Peyer's patch (tissue), 4 donors: Measurements from ENCODE around the gene CST4. TPM values are rescaled to one million over a fixed set of nuclear protein-coding genes. Genes with fewer than 3 reads are reported as not detected.
"Not testable (repeated sequence)": the region's sequence is repeated elsewhere in the genome, so short reads cannot be mapped to it uniquely, and the experiment has no call there.

Experiments used
- DNase-seq, 3 donors: peaks; one replicate each; pipeline ENCODE4 v3.0.0-alpha.2; 2017 to 2019
- H3K27ac ChIP-seq, 4 donors: fragments of 200-600 bp; sonication (generic); one replicate each; pipeline ENCODE4 v1.5.1; 2016 to 2019
- H3K27me3 ChIP-seq, 2 donors: fragments of 200-600 bp; sonication (generic); one replicate each; pipeline ENCODE4 v1.5.1; 2019
- H3K36me3 ChIP-seq, 3 donors: fragments of 200-600 bp; sonication (generic); one replicate each; pipeline ENCODE4 v1.5.1; 2016 to 2019
- H3K4me1 ChIP-seq, 4 donors: fragments of 200-600 bp; sonication (generic); one replicate each; pipeline ENCODE4 v1.5.1; 2016 to 2019
- H3K4me3 ChIP-seq, 4 donors: fragments of 200-600 bp; sonication (generic); 1 replicate in 3 of 4; 2 replicates in 1 of 4; pipeline ENCODE4 v1.5.1; 2016 to 2019; ENCODE audit warnings: mild to moderate bottlenecking in 1 of 4
- H3K9me3 ChIP-seq, 4 donors: fragments of 200-600 bp; sonication (generic); one replicate each; pipeline ENCODE4 v1.5.1; 2016 to 2019; ENCODE audit warnings: mild to moderate bottlenecking in 1 of 4
- CTCF ChIP-seq, 6 experiments: fragments of 450-650 bp in 4 of 6; fragments of 200-600 bp in 2 of 6; sonication (generic) in 1 of 6; IDR thresholded peaks; one replicate each; pipeline ENCODE4 v1.5.1; 2017 to 2019; ENCODE audit warnings: antibody characterized with exemption in 6 of 6, mild to moderate bottlenecking in 3 of 6, moderate library complexity in 1 of 6
- POLR2A ChIP-seq, 2 donors: fragments of 450-650 bp; IDR thresholded peaks; one replicate each; pipeline ENCODE4 v1.5.1; 2017; ENCODE audit warnings: antibody characterized with exemption in 2 of 2, mild to moderate bottlenecking in 2 of 2, moderate library complexity in 2 of 2
- total RNA-seq, 4 donors: library from RNA; depleted of rRNA; stranded (reverse); fragments of >200 nt; gene quantifications; one replicate each; pipeline ENCODE4 v1.1.0, GENCODE V29; 2016

The CST4 gene
- total RNA-seq, 4 donors from 2014 or later: not detected

- H3K27me3 ChIP-seq: no peaks in the 10 kb centered on the region
- no peaks in the 10 kb centered on the region for H3K36me3 ChIP-seq
- no peak overlapping the region for H3K27ac ChIP-seq
- no peaks in the 10 kb centered on the region for H3K4me1 ChIP-seq
- H3K4me3 ChIP-seq: no peak overlapping the region
- no peak for DNase-seq
- TF ChIP-seq CTCF (IDR thresholded peaks at IDR 0.05): no peak
- H3K9me3 ChIP-seq: no peaks in the 10 kb centered on the region
These were observed 33.1 kb upstream of the CST4 start for GRCh38 chr20:23721962-23722361.

- not testable (repeated sequence) for H3K4me3 ChIP-seq, H3K36me3 ChIP-seq, H3K27me3 ChIP-seq, H3K9me3 ChIP-seq, H3K4me1 ChIP-seq, DNase-seq, H3K27ac ChIP-seq
These were observed 30.5 kb upstream of the CST4 start for GRCh38 chr20:23719351-23719750.

DNA sequence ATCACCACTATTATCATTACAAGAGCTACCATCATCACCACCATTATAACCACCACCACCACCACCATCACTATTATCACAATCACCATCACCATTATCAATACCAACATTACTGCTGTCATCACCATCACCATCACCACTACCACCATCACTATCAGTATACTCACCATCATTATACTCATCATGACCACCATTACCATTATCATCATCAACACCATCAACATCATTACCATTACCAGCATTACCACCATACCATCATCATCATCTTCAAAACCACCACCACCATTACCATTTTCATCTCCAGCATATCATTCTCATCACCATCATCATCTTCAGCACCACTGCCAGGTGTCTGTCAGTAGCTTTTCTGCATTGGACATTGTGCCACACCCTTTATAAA lies 22.9 kb upstream of the CST4 start:
- not testable (repeated sequence) for DNase-seq

GRCh38 chr20:23710771-23711170 lies 21.9 kb upstream of the CST4 start:
- no peaks in the 10 kb centered on the region for H3K4me1 ChIP-seq
- H3K27me3 ChIP-seq: no peaks in the 10 kb centered on the region
- TF ChIP-seq POLR2A (IDR thresholded peaks at IDR 0.05): no peak
- TF ChIP-seq CTCF (IDR thresholded peaks at IDR 0.05): no peak
- H3K27ac ChIP-seq: no peak overlapping the region
- H3K36me3 ChIP-seq: no peaks in the 10 kb centered on the region
- no peak overlapping the region for H3K4me3 ChIP-seq
- no peaks in the 10 kb centered on the region for H3K9me3 ChIP-seq
- DNase-seq: no peak

More for the DNA sequence above, 22.9 kb upstream of the CST4 start:
- H3K9me3 ChIP-seq, H3K4me3 ChIP-seq, H3K27ac ChIP-seq, H3K4me1 ChIP-seq, H3K27me3 ChIP-seq, H3K36me3 ChIP-seq: not testable (repeated sequence)

- Histone ChIP-seq H3K4me1 (no peaks in the 10 kb centered on the region), H3K27ac (no peak overlapping the region), H3K27me3 (no peaks in the 10 kb centered on the region), H3K9me3 (no peaks in the 10 kb centered on the region), H3K4me3 (no peak overlapping the region), H3K36me3 (no peaks in the 10 kb centered on the region)
- TF ChIP-seq CTCF (IDR thresholded peaks at IDR 0.05) (no peak), POLR2A (IDR thresholded peaks at IDR 0.05) (no peak)
- DNase-seq: no peak
These were observed 17.1 kb upstream of the CST4 start for GRCh38 chr20:23705895-23706294.

DNA sequence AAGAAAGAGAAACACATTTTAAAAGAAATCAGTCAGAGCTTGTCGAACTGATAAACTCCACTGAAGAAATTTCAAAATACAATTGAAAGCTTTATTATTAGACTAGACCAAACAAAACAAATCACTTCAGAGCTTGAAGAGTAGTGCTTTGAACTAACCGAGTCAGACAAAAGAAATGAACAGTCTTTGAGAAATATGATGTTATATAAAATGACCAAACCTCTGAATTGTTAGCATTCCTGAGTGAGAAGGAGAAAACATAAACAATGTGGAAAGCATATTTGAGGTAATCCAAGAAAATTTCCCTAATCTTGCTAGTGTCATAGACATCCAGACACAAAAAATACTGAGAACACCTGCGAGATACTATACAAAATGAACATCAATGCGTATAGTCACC lies 13.2 kb upstream of the CST4 start:
- no peak overlapping the region for H3K27ac ChIP-seq
- no peaks in the 10 kb centered on the region for H3K27me3 ChIP-seq
- no peaks in the 10 kb centered on the region for H3K9me3 ChIP-seq
- no peaks in the 10 kb centered on the region for H3K4me1 ChIP-seq
- TF ChIP-seq CTCF (IDR thresholded peaks at IDR 0.05) (no peak), POLR2A (IDR thresholded peaks at IDR 0.05) (no peak)
- no peak overlapping the region for H3K4me3 ChIP-seq
- H3K36me3 ChIP-seq: no peaks in the 10 kb centered on the region
- DNase-seq: no peak

- Histone ChIP-seq H3K4me1 (no peaks in the 10 kb centered on the region), H3K27ac (no peak overlapping the region), H3K27me3 (no peaks in the 10 kb centered on the region), H3K4me3 (no peak overlapping the region), H3K36me3 (no peaks in the 10 kb centered on the region), H3K9me3 (no peaks in the 10 kb centered on the region)
- TF ChIP-seq POLR2A (IDR thresholded peaks at IDR 0.05) (no peak), CTCF (IDR thresholded peaks at IDR 0.05) (no peak)
- no peak for DNase-seq
These were observed 12.1 kb upstream of the CST4 start for GRCh38 chr20:23700931-23701330.
